ENCODE results near the gene CCPG1.

Gene CCPG1

GRCh38 chr15:55320238-55320550 is 88.0 kb downstream of the CCPG1 start:
- H3K4me3 ChIP-seq (ENCODE audit: low read length): no peak overlapping the region

GRCh38 chr15:55319537-55320237 is 88.5 kb downstream of the CCPG1 start:
- no CpG with 5 or more reads among the region's 4 CpGs for WGBS (ENCODE audit: insufficient coverage, insufficient read length)
- no peak for DNase-seq (ENCODE audit: low read depth, low spot score)
- H3K27ac ChIP-seq (ENCODE audit: low read length): no peak overlapping the region

More at GRCh38 chr15:55320238-55320550, 88.0 kb downstream of the CCPG1 start:
- Histone ChIP-seq H3K27me3 (ENCODE audit: control insufficient read depth, insufficient read depth, low read length) (no peaks in the 10 kb centered on the region), H3K4me1 (ENCODE audit: control insufficient read depth, insufficient read depth, low read length) (no peaks in the 10 kb centered on the region), H3K9me3 (ENCODE audit: control insufficient read depth, insufficient read depth, low read length) (no peaks in the 10 kb centered on the region), H3K27ac (ENCODE audit: low read length) (no peak overlapping the region), H3K36me3 (ENCODE audit: control insufficient read depth, insufficient read depth, low read length) (no peaks in the 10 kb centered on the region)
- WGBS (ENCODE audit: insufficient coverage, insufficient read length): no CpG with 5 or more reads among the region's 2 CpGs
- no peak for DNase-seq (ENCODE audit: low read depth, low spot score)

GRCh38 chr15:55318588-55319494 is 89.3 kb downstream of the CCPG1 start, which contains the start of the genes PIGB and PIGBOS1:
PIGB (plus strand) TSS chr15:55319222; CDS start chr15:55319251, 29 bp downstream.
PIGBOS1 (minus strand) TSS chr15:55319123; CDS start chr15:55317792, 1,331 bp downstream.
- H3K27ac ChIP-seq (ENCODE audit: low read length): no peak within 1 kb of the TSS
- WGBS (ENCODE audit: insufficient coverage, insufficient read length): no CpG with 5 or more reads among the region's 49 CpGs
- H3K9me3 ChIP-seq (ENCODE audit: control insufficient read depth, insufficient read depth, low read length): no peaks in the 10 kb centered on the region
- DNase-seq (ENCODE audit: low read depth, low spot score): peak; percentile 45
- H3K4me1 ChIP-seq (ENCODE audit: control insufficient read depth, insufficient read depth, low read length): no peaks in the 10 kb centered on the region
- no peaks in the 10 kb centered on the region for H3K27me3 ChIP-seq (ENCODE audit: control insufficient read depth, insufficient read depth, low read length)
- no peaks in the 10 kb centered on the region for H3K36me3 ChIP-seq (ENCODE audit: control insufficient read depth, insufficient read depth, low read length)
- H3K4me3 ChIP-seq (ENCODE audit: low read length): peak within 1 kb of the TSS; percentile 99

More at GRCh38 chr15:55319537-55320237, 88.5 kb downstream of the CCPG1 start:
- Histone ChIP-seq H3K36me3 (ENCODE audit: control insufficient read depth, insufficient read depth, low read length) (no peaks in the 10 kb centered on the region), H3K4me1 (ENCODE audit: control insufficient read depth, insufficient read depth, low read length) (no peaks in the 10 kb centered on the region), H3K27me3 (ENCODE audit: control insufficient read depth, insufficient read depth, low read length) (no peaks in the 10 kb centered on the region), H3K4me3 (ENCODE audit: low read length) (peak overlapping the region; percentile 99; the same call in 1 of the 2 replicates), H3K9me3 (ENCODE audit: control insufficient read depth, insufficient read depth, low read length) (no peaks in the 10 kb centered on the region)

All from iPS DF 6.9 (cell line).